CD4-positive, alpha-beta T cell treated with Interleukin-6 for 4 hours (primary cell): ENCODE data around the gene CAPN11.
A peak's percentile ranks its signal among the peaks of the same experiment; 100 is the strongest.

Source experiments
- DNase-seq: peaks from one replicate; pipeline ENCODE4 v3.0.0-alpha.2; 2020; ENCODE audit warnings: mixed read lengths

The CAPN11 gene

DNA sequence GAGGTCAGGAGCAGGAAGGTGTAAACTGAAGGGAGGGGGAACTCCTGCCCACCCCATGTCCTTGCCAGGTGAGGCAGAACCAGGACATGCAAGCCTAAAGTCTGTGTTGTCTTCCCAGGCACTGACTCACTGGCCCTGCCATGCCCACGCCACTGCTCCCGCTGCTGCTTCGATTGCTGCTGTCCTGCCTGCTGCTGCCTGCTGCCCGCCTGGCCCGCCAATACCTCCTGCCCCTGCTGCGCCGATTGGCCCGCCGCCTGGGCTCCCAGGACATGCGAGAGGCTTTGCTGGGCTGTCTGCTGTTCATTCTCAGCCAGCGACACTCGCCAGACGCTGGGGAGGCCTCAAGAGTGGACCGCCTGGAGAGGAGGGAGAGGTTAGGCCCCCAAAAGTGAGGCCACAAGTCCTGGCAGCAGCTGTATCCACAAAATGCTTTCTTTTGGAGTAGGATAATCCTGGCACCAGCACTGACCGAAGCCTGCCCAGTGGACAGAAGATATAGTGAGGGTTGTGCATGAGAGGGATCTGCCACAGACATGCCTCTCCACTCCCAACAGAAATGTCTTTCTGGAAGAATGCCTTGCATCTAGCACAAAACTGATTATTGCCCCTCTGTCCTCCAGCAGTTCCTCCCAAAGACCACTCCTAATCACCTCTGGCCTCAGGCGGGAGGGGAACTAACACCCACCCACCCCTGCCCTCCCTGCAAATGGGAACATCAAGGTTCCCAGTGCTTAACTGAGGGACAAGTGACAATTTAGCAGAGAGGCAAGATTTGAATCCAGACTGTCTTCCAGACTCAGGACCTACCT lies 58.9 kb downstream of the CAPN11 start:
- DNase-seq, result no peak

DNA sequence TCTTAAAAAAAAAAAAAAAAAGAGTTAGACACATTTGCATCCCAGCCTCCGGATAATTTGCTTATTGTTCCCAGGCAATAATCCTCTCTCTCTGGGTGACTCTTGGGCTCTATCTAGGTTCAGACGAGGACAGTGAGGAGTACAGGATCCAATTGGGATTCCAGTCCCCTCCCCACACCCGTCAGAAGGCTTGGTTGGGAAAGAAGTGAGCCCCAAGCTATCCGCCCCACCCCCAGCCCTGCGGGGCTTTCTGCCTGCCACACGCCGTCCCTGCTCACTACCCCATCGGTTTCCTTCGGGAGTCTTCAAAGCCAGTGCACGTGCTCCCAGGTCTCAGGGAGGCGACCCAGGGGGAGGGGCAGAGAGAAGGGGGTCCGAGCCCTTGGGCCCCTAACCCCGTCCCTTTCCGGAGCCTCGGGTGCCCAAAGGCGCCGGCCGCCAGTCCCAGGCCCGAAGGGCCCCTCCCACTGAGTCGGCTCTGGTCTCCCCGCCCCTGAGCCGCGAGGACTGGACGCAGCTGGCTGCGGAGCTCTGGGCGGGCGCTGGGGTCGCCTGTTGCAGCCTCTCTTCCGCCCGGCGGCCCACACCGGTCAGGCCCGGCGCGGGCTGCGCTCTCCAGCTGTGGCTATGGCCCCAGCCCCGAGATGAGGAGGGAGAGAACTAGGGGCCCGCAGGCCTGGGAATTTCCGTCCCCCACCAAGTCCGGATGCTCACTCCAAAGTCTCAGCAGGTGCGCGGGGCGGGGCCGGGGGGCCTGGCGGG lies 60.6 kb downstream of the CAPN11 start:
- DNase-seq, result peak; percentile 12

- DNase-seq, result no peak
Observed at GRCh38 chr6:44219815-44220784, 61.5 kb downstream of the CAPN11 start.

DNA sequence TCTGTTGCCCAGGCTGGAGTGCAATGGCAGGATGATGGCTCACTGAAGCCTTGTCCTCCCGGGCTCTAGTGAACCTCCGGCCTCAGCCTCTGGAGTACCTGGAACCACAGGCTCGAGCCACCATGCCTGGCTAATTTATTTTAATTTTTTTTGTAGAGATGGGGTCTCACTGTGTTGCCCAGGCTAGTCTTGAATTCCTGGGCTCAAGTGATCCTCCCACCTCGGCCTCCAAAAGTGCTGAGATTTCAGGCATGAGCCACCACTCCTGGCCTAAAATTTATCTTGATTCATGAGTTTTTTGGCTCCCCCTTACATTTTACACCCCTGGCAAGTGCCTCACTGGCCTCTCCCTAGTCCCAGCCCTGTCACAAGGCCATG lies 62.3 kb downstream of the CAPN11 start:
- no peak for DNase-seq

GRCh38 chr6:44221291-44221960 lies 62.8 kb downstream of the CAPN11 start:
- DNase-seq, result peak; percentile 81

- no peak for DNase-seq
Observed at GRCh38 chr6:44221961-44222335, 63.3 kb downstream of the CAPN11 start.

DNA sequence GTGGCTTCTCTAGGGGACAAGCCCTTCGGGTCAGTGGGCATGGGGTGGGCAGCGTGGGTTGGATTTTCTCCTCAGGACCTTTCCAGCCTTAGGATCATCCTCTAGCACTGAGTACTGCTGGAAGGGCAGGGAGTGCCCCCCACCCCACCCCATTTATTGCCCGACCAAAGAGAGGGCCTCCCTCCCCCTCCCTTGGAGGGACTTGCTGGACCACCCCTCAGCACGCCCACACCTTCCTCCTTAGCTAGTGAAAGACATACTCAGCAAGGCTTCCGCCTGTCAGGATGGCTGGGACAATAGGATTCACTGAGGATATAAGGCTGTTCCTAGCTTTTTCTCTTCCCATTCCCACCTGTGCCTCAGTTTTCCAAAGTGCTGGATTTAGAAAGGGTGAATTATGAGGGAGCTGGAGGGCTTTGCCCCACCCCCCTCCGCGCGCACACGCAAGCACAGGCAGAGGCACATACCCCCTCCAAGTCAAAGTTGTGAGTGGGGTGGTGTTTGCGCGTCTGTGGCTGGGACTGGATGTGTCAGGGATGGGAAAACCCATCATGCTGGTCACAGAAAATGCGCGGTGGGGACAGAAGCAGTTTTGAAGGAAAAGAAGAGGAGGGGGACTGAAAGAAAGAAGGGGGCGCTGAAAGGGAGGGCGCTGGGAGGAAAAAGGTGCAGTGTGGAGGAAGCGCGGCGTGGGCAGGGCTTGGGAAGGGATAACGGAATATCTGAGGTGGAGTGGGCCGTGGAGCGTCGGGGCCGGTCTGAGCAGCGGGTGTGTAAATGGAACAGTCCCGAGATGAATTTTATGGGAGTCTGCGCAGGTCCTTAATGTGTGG lies 64.1 kb downstream of the CAPN11 start:
- DNase-seq, result no peak

GRCh38 chr6:44223319-44224028 lies 64.9 kb downstream of the CAPN11 start, which contains the start of gene SLC29A1:
Gene SLC29A1, plus strand, starts transcription at chr6:44223595. Its CDS starts 3,719 bp downstream, at chr6:44227314.
- DNase-seq, result peak; percentile 92

DNA sequence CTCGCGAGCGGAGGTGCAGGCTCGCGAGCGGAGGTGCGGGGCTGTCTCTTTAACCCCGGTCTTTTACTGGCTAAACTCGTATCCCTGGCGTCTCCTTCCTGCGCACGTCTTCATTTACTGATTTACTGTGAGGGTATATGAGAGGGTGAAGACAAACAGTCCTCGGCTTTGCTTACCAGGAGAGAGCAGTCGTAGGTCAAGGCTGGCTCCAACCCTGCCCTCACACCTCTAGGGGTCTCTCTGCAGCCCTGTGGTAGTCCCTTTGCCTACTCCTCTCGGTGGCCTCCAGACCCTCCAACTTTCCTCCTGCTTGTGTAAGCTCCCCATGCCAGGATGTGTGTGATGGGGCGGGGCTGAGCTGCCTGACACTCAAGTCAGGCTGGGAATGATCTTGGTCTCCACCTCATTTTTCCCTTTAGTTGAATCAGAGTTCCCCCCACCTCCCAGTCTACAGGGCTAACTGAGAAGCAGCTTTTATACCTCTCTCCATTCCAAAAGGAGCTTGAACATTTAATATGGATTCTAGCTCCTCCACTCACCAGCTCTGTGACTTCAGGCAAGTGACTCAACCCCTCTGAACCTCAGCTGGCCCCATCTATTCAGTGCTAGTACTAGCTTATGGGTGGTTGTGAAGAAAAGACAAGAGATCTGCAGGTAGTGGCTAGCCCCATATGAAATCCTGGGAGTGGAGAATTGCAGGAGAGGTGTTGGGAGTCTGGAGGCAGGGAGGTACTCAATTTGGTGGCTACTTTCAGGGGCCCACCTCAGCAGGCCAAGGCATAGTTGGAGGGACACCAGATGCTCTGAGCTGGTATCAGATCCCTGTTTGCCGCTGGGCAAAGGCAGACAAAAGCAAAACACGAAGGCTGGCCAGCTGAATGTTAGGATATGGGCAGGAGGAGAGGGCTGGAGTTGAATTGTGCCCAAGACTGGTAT lies 65.7 kb downstream of the CAPN11 start:
- DNase-seq, result peak; percentile 14

GRCh38 chr6:44224965-44225305 lies 66.3 kb downstream of the CAPN11 start:
- no peak for DNase-seq

GRCh38 chr6:44225579-44226325 lies 67.1 kb downstream of the CAPN11 start:
- DNase-seq, result no peak

DNA sequence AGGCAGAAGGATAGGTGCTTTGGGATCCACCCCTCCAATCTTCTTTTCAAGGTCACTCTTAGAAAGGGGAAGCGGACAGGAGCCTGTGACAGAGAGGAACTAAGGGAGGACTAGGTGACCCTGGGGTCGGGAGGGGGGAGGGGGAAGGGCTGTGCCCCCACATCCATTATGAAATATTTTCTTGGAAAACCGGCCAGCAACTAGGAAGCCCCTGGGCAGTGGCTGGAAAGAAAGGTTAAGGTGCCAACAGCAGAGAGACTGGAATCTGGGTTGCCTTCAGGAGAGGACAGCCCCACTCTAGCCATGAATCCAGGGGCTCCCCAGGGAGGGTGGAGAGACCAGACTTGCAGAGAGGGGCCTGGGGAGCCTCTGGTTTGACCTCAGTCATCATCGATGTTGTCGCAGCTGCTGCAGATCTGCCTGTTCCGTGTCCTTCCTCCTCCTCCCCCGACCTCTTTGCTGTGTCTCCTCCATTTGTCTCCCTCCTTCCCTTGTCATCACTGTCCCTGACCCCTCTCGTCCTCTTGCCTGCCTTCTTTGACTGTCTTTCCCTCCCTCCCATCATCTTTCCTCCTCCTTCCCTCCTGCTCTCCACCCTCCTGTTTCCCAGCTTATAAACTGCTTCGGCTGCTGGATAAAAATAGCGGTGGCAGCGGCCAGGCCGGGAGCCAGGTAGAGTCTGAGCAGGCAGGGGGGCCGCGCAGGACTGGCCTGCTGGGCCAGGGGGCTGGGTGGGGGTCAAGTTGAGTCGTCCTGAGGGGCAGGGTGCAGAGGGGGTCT lies 67.9 kb downstream of the CAPN11 start:
- DNase-seq, result no peak

DNA sequence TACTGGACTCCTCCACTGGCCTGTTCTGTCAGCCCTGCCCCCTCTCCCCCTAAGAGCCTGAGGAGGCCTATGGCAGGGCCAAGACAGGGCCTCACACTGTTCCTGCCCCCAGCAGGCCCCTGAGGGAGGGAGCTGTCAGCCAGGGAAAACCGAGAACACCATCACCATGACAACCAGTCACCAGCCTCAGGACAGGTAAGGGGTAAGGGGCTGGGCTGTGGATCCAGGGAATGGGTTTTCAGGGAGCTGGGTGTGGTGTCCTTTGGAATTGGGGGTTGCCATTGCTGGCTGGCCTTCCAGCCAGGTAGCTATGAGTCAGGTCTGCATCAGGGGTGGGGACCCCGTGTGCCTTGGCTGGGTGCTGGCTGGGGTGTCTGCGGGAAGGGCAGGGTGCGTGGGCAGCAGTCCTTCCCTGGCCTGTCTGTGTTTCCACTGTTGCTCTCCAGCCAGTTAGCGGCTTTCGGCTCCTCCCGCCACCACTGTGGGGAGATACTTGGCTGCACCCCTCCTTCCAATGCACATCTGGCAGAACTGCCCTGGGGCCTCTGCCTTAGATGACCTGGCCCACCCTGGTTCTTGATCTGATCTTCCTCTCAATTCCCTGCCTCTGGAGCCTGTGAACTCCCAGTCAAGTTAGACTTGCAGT lies 68.7 kb downstream of the CAPN11 start:
- DNase-seq, result no peak

DNA sequence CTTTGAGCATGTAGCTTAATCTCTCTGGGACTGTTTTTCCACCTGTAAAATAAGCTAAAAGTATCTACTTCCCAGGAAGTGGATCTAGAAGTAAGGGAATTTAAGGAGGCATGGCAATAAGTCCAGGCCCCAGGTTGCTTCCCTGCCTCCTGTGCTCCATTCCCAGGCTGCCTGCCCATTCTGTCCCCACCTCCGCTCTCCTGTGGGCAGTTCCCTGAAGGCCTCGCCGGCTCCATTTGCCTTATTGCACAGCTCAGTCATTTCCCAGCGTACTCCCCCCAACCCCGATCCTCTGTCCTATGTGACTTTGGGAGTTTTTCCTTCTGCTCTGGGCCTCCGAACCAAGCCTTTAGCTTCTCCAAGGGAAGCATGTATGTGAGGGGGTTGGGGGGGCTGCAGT lies 69.4 kb downstream of the CAPN11 start:
- no peak for DNase-seq

DNA sequence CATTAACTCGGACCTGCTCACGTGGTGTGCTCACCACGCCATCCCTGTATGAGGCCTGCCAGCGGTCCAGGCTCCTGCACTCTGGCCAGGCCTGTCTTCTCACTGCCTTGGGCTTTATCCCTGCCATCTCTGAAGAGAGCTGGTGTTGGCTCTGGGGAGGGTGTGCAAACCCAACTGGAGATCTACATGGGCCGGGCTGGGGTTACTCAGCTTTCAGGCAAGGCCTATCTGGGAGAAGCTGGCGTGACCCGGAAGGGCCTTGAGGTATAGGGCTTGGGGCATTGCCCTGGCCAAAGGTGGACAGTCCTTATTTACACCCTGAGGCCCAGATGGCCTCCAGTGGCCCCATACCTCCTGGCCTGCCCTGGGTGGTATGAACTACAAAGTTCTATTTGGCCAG lies 69.8 kb downstream of the CAPN11 start:
- DNase-seq, result no peak

- no peak for DNase-seq
Observed at GRCh38 chr6:44228836-44229235, 70.2 kb downstream of the CAPN11 start.

DNA sequence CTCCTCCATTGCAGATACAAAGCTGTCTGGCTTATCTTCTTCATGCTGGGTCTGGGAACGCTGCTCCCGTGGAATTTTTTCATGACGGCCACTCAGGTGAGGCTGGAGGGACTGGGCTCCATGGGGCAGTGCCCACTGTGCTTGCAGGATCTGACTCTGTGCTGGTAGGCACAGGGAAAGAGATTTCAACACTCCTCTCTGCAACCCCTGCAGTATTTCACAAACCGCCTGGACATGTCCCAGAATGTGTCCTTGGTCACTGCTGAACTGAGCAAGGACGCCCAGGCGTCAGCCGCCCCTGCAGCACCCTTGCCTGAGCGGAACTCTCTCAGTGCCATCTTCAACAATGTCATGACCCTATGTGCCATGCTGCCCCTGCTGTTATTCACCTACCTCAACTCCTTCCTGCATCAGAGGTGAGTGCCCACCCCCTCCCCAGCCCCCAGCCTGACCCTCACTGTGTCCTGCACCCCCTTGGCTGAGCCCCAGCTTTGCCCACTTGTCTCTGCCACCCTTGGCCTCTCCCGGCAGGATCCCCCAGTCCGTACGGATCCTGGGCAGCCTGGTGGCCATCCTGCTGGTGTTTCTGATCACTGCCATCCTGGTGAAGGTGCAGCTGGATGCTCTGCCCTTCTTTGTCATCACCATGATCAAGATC lies 70.9 kb downstream of the CAPN11 start:
- no peak for DNase-seq
